H1 (cell line): ENCODE measurements around the gene CDH2. TPM values are rescaled to one million over a fixed set of nuclear protein-coding genes. Genes with fewer than 3 reads are reported as not detected.

ENCODE experiments used
- CTCF ChIA-PET: fragments of 300-600 bp; sonication (Branson Sonifier 250); formaldehyde crosslinking; loops from one replicate; lab custom pipeline; 2021; ENCODE audit not compliant: partially characterized antibody; lab: Charles Lee
- POLR2A ChIA-PET: fragments of 300-600 bp; sonication (Branson Sonifier 250); formaldehyde crosslinking; loops from one replicate; lab custom pipeline; 2021; ENCODE audit warnings: inconsistent platforms; ENCODE audit not compliant: partially characterized antibody; lab: Charles Lee
- DNase-seq, 2 experiments: peaks; one replicate each; pipeline versions ENCODE4 v3.0.0 to v3.0.0-alpha.2; 2010 to 2022; ENCODE audit warnings: low spot score in 2 of 2, low read depth in 1 of 2, mixed read lengths in 1 of 2
- FAIRE-seq: peaks from 2 replicates; lab custom pipeline; 2011; peaks lifted over from hg19 to GRCh38; lab: Jason Lieb, UNC
- H2AFZ ChIP-seq: 2 replicates; pipeline ENCODE4 v1.8.1; 2012; ENCODE audit warnings: low read length, inconsistent platforms
- H2AK5ac ChIP-seq: 2 replicates; pipeline ENCODE4 v1.6.1; 2013; ENCODE audit warnings: low read depth, low read length
- H2BK120ac ChIP-seq: replicated peaks from 2 replicates; pipeline ENCODE3; 2013; ENCODE audit warnings: low read depth, low read length, inconsistent platforms
- H2BK12ac ChIP-seq: 2 replicates; pipeline ENCODE4 v1.6.1; 2013; ENCODE audit warnings: low read depth, low read length
- H2BK15ac ChIP-seq: 2 replicates; pipeline ENCODE4 v1.6.1; 2013; ENCODE audit warnings: low read length
- H2BK20ac ChIP-seq: 2 replicates; pipeline ENCODE4 v1.6.1; 2013; ENCODE audit warnings: low read length
- H2BK5ac ChIP-seq: 2 replicates; pipeline ENCODE4 v1.6.1; 2013; ENCODE audit warnings: low read depth, low read length
- H3K14ac ChIP-seq: 2 replicates; pipeline ENCODE4 v1.6.1; 2013; ENCODE audit warnings: inconsistent platforms; ENCODE audit not compliant: insufficient read length
- H3K18ac ChIP-seq: 2 replicates; pipeline ENCODE4 v1.6.1; 2013; ENCODE audit warnings: low read length; ENCODE audit errors: extremely low read depth
- H3K23ac ChIP-seq: 2 replicates; pipeline ENCODE4 v1.6.1; 2013; ENCODE audit warnings: inconsistent platforms; ENCODE audit not compliant: insufficient read length
- H3K23me2 ChIP-seq: 2 replicates; pipeline ENCODE4 v1.6.1; 2013; ENCODE audit warnings: low read depth, low read length
- H3K27ac ChIP-seq: 2 replicates; pipeline ENCODE4 v1.6.1; 2011; ENCODE audit warnings: low read depth, low read length, inconsistent platforms
- H3K27me3 ChIP-seq, 4 experiments: replicated peaks in 1 of 4; 1 replicate in 1 of 4; 2 replicates in 3 of 4; pipeline versions ENCODE4 v1.6.1 to v1.8.1; 2011 to 2013; ENCODE audit warnings: low read length in 3 of 4, mild to moderate bottlenecking in 3 of 4, inconsistent platforms in 2 of 4, mixed read lengths in 2 of 4, moderate library complexity in 1 of 4; ENCODE audit not compliant: control insufficient read depth in 3 of 4, insufficient read depth in 3 of 4; ENCODE audit errors: extremely low read depth in 1 of 4
- H3K36me3 ChIP-seq, 4 experiments: 2 replicates each; pipeline versions ENCODE4 v1.6.1 to v1.8.1; 2011 to 2013; ENCODE audit warnings: mild to moderate bottlenecking in 4 of 4, low read length in 3 of 4, moderate library complexity in 2 of 4, control low read depth in 1 of 4, inconsistent platforms in 1 of 4; ENCODE audit not compliant: insufficient read depth in 4 of 4, control insufficient read depth in 2 of 4
- H3K4ac ChIP-seq: replicated peaks from 2 replicates; pipeline ENCODE3; 2013; ENCODE audit warnings: low read length, low read depth, mixed read lengths, inconsistent platforms; ENCODE audit not compliant: insufficient read length
- H3K4me1 ChIP-seq, 4 experiments: replicated peaks in 1 of 4; 1 replicate in 1 of 4; 2 replicates in 3 of 4; pipeline versions ENCODE4 v1.6.1 to v1.8.1; 2011 to 2013; ENCODE audit warnings: low read length in 3 of 4, inconsistent platforms in 2 of 4, mixed read lengths in 1 of 4; ENCODE audit not compliant: insufficient read depth in 4 of 4, control insufficient read depth in 3 of 4
- H3K4me2 ChIP-seq, 2 experiments: 2 replicates each; pipeline versions ENCODE4 v1.6.1 to v1.8.1; 2011 to 2013; ENCODE audit warnings: low read depth in 2 of 2, low read length in 2 of 2, control low read depth in 1 of 2, inconsistent platforms in 1 of 2, mild to moderate bottlenecking in 1 of 2; ENCODE audit not compliant: insufficient read depth in 1 of 2
- H3K4me3 ChIP-seq, 4 experiments: fragments of 200-600, 300-600 bp in 1 of 4; sonication (generic), shearing (Covaris generic), sonication (Bioruptor Twin) in 1 of 4; 2 replicates each; pipeline versions ENCODE4 v1.5.1 to v1.8.1; 2011 to 2016; ENCODE audit warnings: low read length in 4 of 4, low read depth in 3 of 4, control low read depth in 2 of 4, inconsistent platforms in 2 of 4, mild to moderate bottlenecking in 2 of 4, mixed read lengths in 1 of 4, moderate library complexity in 1 of 4; ENCODE audit not compliant: insufficient read depth in 2 of 4; ENCODE audit errors: extremely low read depth in 1 of 4
- H3K56ac ChIP-seq: replicated peaks from 2 replicates; pipeline ENCODE3; 2013; ENCODE audit warnings: low read depth, mild to moderate bottlenecking, mixed read lengths, low read length, inconsistent platforms; ENCODE audit not compliant: insufficient read length
- H3K79me1 ChIP-seq: 2 replicates; pipeline ENCODE4 v1.6.1; 2013; ENCODE audit warnings: low read depth, low read length, control low read depth
- H3K79me2 ChIP-seq, 2 experiments: 2 replicates each; pipeline versions ENCODE4 v1.6.1 to v1.8.1; 2012 to 2013; ENCODE audit warnings: low read length in 2 of 2, mild to moderate bottlenecking in 2 of 2, inconsistent platforms in 1 of 2; ENCODE audit not compliant: insufficient read depth in 2 of 2, control insufficient read depth in 1 of 2
- H3K9ac ChIP-seq, 4 experiments: replicated peaks in 1 of 4; 1 replicate in 1 of 4; 2 replicates in 3 of 4; pipeline versions ENCODE4 v1.6.1 to v1.8.1; 2011 to 2013; ENCODE audit warnings: low read depth in 3 of 4, low read length in 3 of 4, control low read depth in 2 of 4, mild to moderate bottlenecking in 2 of 4, moderate library complexity in 2 of 4, inconsistent platforms in 1 of 4; ENCODE audit errors: extremely low read depth in 1 of 4
- H3K9me3 ChIP-seq, 2 experiments: 2 replicates each; pipeline versions ENCODE4 v1.6.1 to v1.8.1; 2012 to 2013; ENCODE audit warnings: mild to moderate bottlenecking in 2 of 2, moderate library complexity in 2 of 2, control low read depth in 1 of 2, inconsistent platforms in 1 of 2, low read depth in 1 of 2, low read length in 1 of 2, mixed read lengths in 1 of 2; ENCODE audit not compliant: insufficient read depth in 2 of 2
- H4K20me1 ChIP-seq, 2 experiments: replicated peaks in 1 of 2; 2 replicates each; pipeline versions ENCODE3 to v1.8.1; 2011 to 2013; ENCODE audit warnings: inconsistent platforms in 2 of 2, low read length in 2 of 2, mild to moderate bottlenecking in 1 of 2; ENCODE audit not compliant: insufficient read depth in 2 of 2, control insufficient read depth in 1 of 2
- H4K5ac ChIP-seq: 2 replicates; pipeline ENCODE4 v1.6.1; 2013; ENCODE audit warnings: low read length, low read depth, mixed read lengths, inconsistent platforms; ENCODE audit not compliant: insufficient read length
- H4K8ac ChIP-seq: 2 replicates; pipeline ENCODE4 v1.8.0; 2013; ENCODE audit warnings: mild to moderate bottlenecking, moderate library complexity, low read length, inconsistent platforms; ENCODE audit not compliant: insufficient read depth; ENCODE audit errors: extremely low read depth
- H4K91ac ChIP-seq: replicated peaks from 2 replicates; pipeline ENCODE3; 2013; ENCODE audit warnings: low read length, mixed read lengths, inconsistent platforms; ENCODE audit not compliant: insufficient read length
- BCL11A ChIP-seq, 2 experiments: IDR thresholded peaks; one replicate each; pipeline ENCODE4 v1.6.1; 2011; ENCODE audit warnings: low read depth in 2 of 2, low read length in 2 of 2, mild to moderate bottlenecking in 2 of 2
- CBX5 ChIP-seq: fragments of 300-800, 300-1000 bp; sonication (generic); IDR thresholded peaks from 2 replicates; pipeline ENCODE4 v1.7.1; 2016; ENCODE audit warnings: antibody characterized with exemption, low read length, low read depth
- CTBP2 ChIP-seq: IDR thresholded peaks from 2 replicates; pipeline ENCODE4 v1.7.0; 2011; ENCODE audit warnings: borderline replicate concordance, mild to moderate bottlenecking, moderate library complexity, mixed read lengths, low read length; ENCODE audit not compliant: insufficient read depth, insufficient read length
- EGR1 ChIP-seq: IDR thresholded peaks from 2 replicates; pipeline ENCODE4 v1.6.1; 2011; ENCODE audit warnings: low read depth, low read length, borderline replicate concordance
- HDAC6 ChIP-seq: IDR thresholded peaks from one replicate; pipeline ENCODE4 v1.7.1; 2012; ENCODE audit warnings: low read depth, mild to moderate bottlenecking, inconsistent platforms, low read length, moderate library complexity
- JUN ChIP-seq: IDR thresholded peaks from 2 replicates; pipeline ENCODE4 v1.6.1; 2011; ENCODE audit warnings: low read depth, mild to moderate bottlenecking, improper control_type of control experiment, low read length
- KDM4A ChIP-seq: IDR thresholded peaks from one replicate; pipeline ENCODE4 v1.7.1; 2012; ENCODE audit warnings: low read depth, mild to moderate bottlenecking, moderate library complexity, low read length, inconsistent platforms; ENCODE audit not compliant: severe bottlenecking
- POLR2A ChIP-seq, 2 experiments: IDR thresholded peaks; 1 replicate in 1 of 2; 2 replicates in 1 of 2; pipeline ENCODE4 v1.6.1; 2011; ENCODE audit warnings: low read depth in 2 of 2, low read length in 2 of 2, mild to moderate bottlenecking in 2 of 2; ENCODE audit errors: control extremely low read depth in 1 of 2
- POU5F1 ChIP-seq: IDR thresholded peaks from 2 replicates; pipeline ENCODE4 v1.6.1; 2011; ENCODE audit warnings: low read depth, mild to moderate bottlenecking, low read length, moderate library complexity
- RBBP5 ChIP-seq: IDR thresholded peaks from 2 replicates; pipeline ENCODE4 v1.7.1; 2012; ENCODE audit warnings: low read depth, mild to moderate bottlenecking, inconsistent platforms, low read length, moderate library complexity, borderline replicate concordance
- RFX5 ChIP-seq: IDR thresholded peaks from 2 replicates; pipeline ENCODE4 v1.6.1; 2011; ENCODE audit warnings: low read depth, low read length, improper control_type of control experiment, borderline replicate concordance
- RXRA ChIP-seq: IDR thresholded peaks from 2 replicates; pipeline ENCODE4 v1.6.1; 2011; ENCODE audit warnings: low read depth, mild to moderate bottlenecking, low read length, moderate library complexity; ENCODE audit not compliant: insufficient read depth
- SIRT6 ChIP-seq: IDR thresholded peaks from one replicate; pipeline ENCODE4 v1.7.1; 2012; ENCODE audit warnings: low read length, inconsistent platforms
- SP4 ChIP-seq: IDR thresholded peaks from 2 replicates; pipeline ENCODE4 v1.6.1; 2012; ENCODE audit warnings: low read length, inconsistent platforms
- SRF ChIP-seq: IDR thresholded peaks from 2 replicates; pipeline ENCODE4 v1.6.1; 2011; ENCODE audit warnings: mild to moderate bottlenecking, low read depth, low read length, moderate library complexity
- TEAD4 ChIP-seq: IDR thresholded peaks from 2 replicates; pipeline ENCODE4 v1.6.1; 2012; ENCODE audit warnings: low read depth, low read length, inconsistent platforms, mixed read lengths
- WGBS, 2 experiments: shearing (Covaris generic) in 1 of 2; methylation state at CpG; one replicate each; pipeline versions ENCODE4 v1.1.6 to v1.1.7; 2013 to 2015; ENCODE audit warnings: low lambda C conversion rate in 2 of 2, mixed read lengths in 2 of 2, inconsistent platforms in 1 of 2, low coverage in 1 of 2, missing lambda C conversion rate in 1 of 2; ENCODE audit not compliant: insufficient replicate concordance in 2 of 2, insufficient coverage in 1 of 2, insufficient read length in 1 of 2; ENCODE audit errors: extremely low coverage in 1 of 2, missing lambda C conversion rate in 1 of 2; 5-methylcytosine and 5-hydroxymethylcytosine counted together
- polyA plus RNA-seq, 7 experiments: library from polyadenylated mRNA; depleted of rRNA in 3 of 7; stranded (reverse) in 5 of 7; unstranded in 2 of 7; fragments of >200 nt in 5 of 7; fragments of 200-250 nt in 2 of 7; gene quantifications; 1 replicate in 5 of 7; 2 replicates in 1 of 7; 4 replicates in 1 of 7; pipeline versions ENCODE4 v1.2.1 to v1.2.3, GENCODE V29; 2011 to 2013; ENCODE audit warnings: missing spikeins in 2 of 7, mixed read lengths in 2 of 7
- total RNA-seq: library from RNA; stranded (reverse); fragmentation: NEBNext Ultra II Directional; extraction: Animal tissue kit (Norgen Biotek cat#: 25700); gene quantifications from 2 replicates; pipeline ENCODE4 v1.2.1, GENCODE V29; 2021

Gene CDH2
- total and polyA plus RNA-seq, 2 of the 8 experiments (the other 6 are each of a cell fraction or from before 2014, with no cell fraction given), result 15.0 to 56.5 TPM

DNA sequence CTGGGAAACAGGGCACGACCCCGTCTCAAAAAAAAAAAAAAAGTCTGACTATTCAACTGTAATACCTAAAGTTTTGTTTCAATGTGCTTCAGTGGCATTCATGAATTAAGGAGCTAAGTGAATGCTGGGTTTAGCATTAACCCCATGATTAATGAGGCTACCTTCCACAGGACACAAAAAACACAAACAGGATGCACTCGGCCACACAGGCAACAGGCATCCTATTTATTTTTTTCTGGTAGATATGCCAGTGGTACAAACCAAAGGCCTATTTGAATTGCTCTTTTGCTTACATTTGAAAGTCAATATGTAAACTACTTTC, 48.3 kb downstream of the CDH2 start:
- WGBS, 2 experiments, result 95% methylated on average over 3 of the region's 3 CpGs; no CpG with 5 or more reads in 1 of the 2 experiments
- Histone ChIP-seq H3K36me3 (no peaks in the 10 kb centered on the region), H3K14ac (no peak overlapping the region), H3K27ac (no peak overlapping the region), H3K4me1 (peaks cover 0 to 6% (median 0%) of the 10 kb centered on the region in 4 experiments; a peak in 2 of 7 replicates), H4K8ac (no peak overlapping the region), H3K4me3 (no peak overlapping the region), H3K79me2 (no peaks in the 10 kb centered on the region), H3K23ac (no peak overlapping the region), H2AK5ac (no peak overlapping the region), H3K56ac (no peak overlapping the region), H2AFZ (no peak overlapping the region), H2BK15ac (no peak overlapping the region), H4K5ac (no peak overlapping the region), H3K4me2 (no peak overlapping the region), H2BK12ac (no peak overlapping the region), H3K27me3 (no peaks in the 10 kb centered on the region), H3K4ac (no peak overlapping the region), H4K91ac (no peak overlapping the region), H2BK120ac (no peak overlapping the region), H3K9me3 (no peaks in the 10 kb centered on the region), H3K23me2 (no peaks in the 10 kb centered on the region), H2BK5ac (no peak overlapping the region), H2BK20ac (no peak overlapping the region), H3K9ac (no peak overlapping the region), H3K18ac (no peak overlapping the region), H4K20me1 (no peaks in the 10 kb centered on the region), H3K79me1 (no peaks in the 10 kb centered on the region)
- no peak for FAIRE-seq
- DNase-seq, result no peak
- CTCF ChIA-PET, result interaction anchor here (0.6 kb wide), 1 partner anchor 29 kb away, joined by 3 read pairs; no protein-coding TSS in a partner anchor
- POLR2A ChIA-PET, result no interaction called here
- TF ChIP-seq RXRA, result no peak
- TF ChIP-seq TEAD4, result no peak
- TF ChIP-seq SP4, result no peak
- no peak for TF ChIP-seq POU5F1
- no peak for TF ChIP-seq BCL11A (IDR thresholded peaks at IDR 0.05; ENCODE audit: low read depth in 2 of 2, low read length in 2 of 2)
- no peak for TF ChIP-seq RBBP5
- TF ChIP-seq SRF, result no peak
- no peak for TF ChIP-seq KDM4A
- TF ChIP-seq JUN, result no peak
- TF ChIP-seq POLR2A (IDR thresholded peaks at IDR 0.05; ENCODE audit: control extremely low read depth in 1 of 2, low read depth in 2 of 2, low read length in 2 of 2), result no peak
- no peak for TF ChIP-seq RFX5
- no peak for TF ChIP-seq CTBP2
- no peak for TF ChIP-seq CBX5
- no peak for TF ChIP-seq EGR1
- TF ChIP-seq HDAC6, result no peak
- TF ChIP-seq SIRT6, result no peak
